C4-2B (cell line): Measurements from ENCODE around the gene FCGR2B.
"Not testable (repeated sequence)": the region's sequence is repeated elsewhere in the genome, so short reads cannot be mapped to it uniquely, and the experiment has no call there.

ENCODE experiments used
- H3K27ac ChIP-seq: fragments of 450-650 bp; 2 replicates; pipeline ENCODE4 v1.5.1; 2017
- CTCF ChIP-seq: fragments of 450-650 bp; conservative IDR thresholded peaks from 2 replicates; pipeline ENCODE4 v1.5.1; 2017; ENCODE audit warnings: mild to moderate bottlenecking
- ZFX ChIP-seq: fragments of 450-650 bp; IDR thresholded peaks from 2 replicates; pipeline ENCODE4 v1.6.1; 2017

Gene FCGR2B

GRCh38 chr1:161644855-161645254 is 18.1 kb upstream of the FCGR2B start:
- H3K27ac ChIP-seq: not testable (repeated sequence)

DNA sequence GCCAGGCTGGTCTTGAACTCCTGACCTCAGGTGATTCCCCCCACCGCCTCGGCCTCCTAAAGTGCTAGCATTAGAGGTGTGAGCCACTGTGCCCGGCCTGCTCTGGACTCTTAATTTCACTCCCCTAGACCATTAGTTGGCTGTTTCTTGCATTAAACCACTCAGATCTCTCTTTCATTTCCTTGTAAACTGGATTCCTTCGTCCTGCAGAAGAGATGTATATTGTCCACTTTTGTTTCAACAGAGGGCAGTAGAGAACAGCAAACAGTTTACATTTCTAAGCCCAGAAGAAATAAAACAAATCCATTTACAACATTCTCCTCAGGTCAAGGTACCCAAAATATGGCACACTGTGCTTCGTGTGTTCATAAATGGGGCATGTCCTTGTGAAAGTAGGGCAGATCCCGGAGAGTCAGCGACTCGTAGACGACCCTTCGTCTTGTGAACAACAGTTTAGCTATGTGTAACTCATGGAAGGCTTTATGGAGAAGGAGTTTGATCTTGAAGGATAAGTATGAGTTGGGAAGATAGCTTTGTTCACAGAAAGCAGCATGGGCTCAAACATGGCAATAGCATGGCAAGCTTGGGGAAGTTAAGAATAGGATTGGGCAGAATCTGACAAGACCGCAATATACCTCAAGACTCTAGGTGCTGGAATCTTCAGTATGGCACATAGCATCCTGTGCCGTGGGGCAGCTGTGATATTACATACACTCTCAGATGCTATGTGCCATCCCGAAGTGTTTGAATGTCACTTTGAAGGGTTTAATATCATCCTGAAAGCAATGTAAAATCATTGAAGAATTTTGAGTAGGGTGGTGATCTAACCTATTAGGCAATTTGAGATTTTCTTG is 15.2 kb upstream of the FCGR2B start:
- H3K27ac ChIP-seq: not testable (repeated sequence)
- peak; percentile 64 for TF ChIP-seq CTCF

GRCh38 chr1:161653541-161653940 is 9.4 kb upstream of the FCGR2B start:
- H3K27ac ChIP-seq: not testable (repeated sequence)

- not testable (repeated sequence) for H3K27ac ChIP-seq
Measured at GRCh38 chr1:161653971-161654370, 9.0 kb upstream of the FCGR2B start.

- not testable (repeated sequence) for H3K27ac ChIP-seq
Measured at GRCh38 chr1:161658524-161658923, 4.4 kb upstream of the FCGR2B start.

DNA sequence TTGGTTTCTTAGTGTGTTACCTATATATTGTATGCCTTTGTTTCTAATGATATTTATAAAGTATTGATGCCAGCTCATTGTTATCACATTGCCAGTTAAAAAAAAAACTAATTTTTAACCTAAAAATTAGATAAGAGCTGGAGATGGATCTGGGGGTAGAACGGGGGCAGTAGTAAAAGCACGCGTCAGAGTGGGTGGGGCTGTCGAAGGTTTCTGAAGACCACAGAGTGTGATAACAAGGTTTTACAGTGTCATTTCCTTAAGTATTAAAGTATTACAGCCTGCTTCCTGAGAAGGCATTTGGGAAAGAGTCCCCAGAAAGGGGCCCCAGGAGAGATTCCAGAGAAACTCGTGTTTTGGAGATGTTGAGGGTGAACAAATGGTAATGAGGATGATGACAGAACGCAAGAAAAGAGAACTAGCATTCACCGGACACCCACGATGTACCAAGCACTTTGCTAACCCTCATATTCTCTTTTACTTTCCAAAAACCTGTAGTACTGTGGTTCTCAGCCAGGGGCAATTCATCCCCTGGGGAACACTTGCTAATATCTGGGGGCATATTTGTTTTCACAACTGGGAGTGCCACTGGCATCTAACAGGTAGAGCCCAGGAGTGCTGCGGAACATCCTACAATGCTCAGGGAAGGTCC is 1.2 kb upstream of the FCGR2B start:
- not testable (repeated sequence) for H3K27ac ChIP-seq

- H3K27ac ChIP-seq: not testable (repeated sequence)
Measured at GRCh38 chr1:161663569-161663968, 626 bp downstream of the FCGR2B start.

- H3K27ac ChIP-seq: not testable (repeated sequence)
Measured at GRCh38 chr1:161664689-161665088, 1.7 kb downstream of the FCGR2B start.

GRCh38 chr1:161671045-161672020 is 8.4 kb downstream of the FCGR2B start:
- not testable (repeated sequence) for H3K27ac ChIP-seq

- not testable (repeated sequence) for H3K27ac ChIP-seq
Measured at GRCh38 chr1:161673437-161673836, 10.5 kb downstream of the FCGR2B start.

DNA sequence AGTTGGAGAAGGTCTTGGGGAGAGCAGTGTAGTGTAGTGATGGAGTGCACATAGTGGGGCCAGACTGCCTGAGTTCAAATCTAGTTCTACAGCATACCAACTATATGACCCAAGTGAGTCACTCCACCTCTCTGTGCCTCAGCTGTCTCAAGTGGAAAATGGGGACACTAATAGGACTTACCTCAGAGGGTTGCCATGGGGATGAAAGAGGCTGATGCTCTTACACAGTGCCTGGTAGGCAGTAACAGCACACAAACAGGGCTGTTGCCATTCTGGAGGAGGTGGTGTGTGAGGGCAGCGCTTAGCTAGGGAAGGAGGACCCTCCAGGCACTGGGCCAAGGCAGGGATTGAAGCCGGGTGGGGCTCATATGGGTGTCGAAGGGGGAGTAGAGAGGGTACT is 11.5 kb downstream of the FCGR2B start:
- not testable (repeated sequence) for H3K27ac ChIP-seq

DNA sequence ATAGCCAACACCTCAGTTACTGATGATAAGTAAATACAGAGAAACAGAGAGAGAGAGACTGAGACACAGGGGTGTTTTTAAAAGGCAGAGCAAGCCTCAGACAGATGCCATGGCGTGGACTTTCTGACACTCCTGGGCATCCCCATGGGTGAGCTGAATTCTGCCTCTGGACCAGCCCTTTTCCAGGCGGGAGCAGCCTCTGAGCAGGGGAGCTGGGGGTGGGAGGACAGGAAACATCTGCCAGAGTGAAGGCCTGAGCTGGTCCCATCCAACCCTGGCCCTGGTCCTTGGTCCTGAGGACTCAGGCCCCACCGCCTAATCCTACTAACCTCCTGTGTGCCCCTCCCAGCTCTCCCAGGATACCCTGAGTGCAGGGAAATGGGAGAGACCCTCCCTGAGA is 12.0 kb downstream of the FCGR2B start:
- not testable (repeated sequence) for H3K27ac ChIP-seq

GRCh38 chr1:161676441-161676840 is 13.5 kb downstream of the FCGR2B start:
- TF ChIP-seq CTCF: no peak
- no peak for TF ChIP-seq ZFX
- H3K27ac ChIP-seq: no peak overlapping the region
